GM11168 (cell line): ENCODE data around the gene MUC2.

Experiments
- in situ Hi-C: fragments of 300-500 bp; cut with MboI; formaldehyde crosslinking; loops from one replicate; pipeline ENCODE4 v1.12.0; 2022; ENCODE audit warnings: low sequenced_read_pairs; ENCODE audit not compliant: unreplicated experiment

MUC2 gene

DNA sequence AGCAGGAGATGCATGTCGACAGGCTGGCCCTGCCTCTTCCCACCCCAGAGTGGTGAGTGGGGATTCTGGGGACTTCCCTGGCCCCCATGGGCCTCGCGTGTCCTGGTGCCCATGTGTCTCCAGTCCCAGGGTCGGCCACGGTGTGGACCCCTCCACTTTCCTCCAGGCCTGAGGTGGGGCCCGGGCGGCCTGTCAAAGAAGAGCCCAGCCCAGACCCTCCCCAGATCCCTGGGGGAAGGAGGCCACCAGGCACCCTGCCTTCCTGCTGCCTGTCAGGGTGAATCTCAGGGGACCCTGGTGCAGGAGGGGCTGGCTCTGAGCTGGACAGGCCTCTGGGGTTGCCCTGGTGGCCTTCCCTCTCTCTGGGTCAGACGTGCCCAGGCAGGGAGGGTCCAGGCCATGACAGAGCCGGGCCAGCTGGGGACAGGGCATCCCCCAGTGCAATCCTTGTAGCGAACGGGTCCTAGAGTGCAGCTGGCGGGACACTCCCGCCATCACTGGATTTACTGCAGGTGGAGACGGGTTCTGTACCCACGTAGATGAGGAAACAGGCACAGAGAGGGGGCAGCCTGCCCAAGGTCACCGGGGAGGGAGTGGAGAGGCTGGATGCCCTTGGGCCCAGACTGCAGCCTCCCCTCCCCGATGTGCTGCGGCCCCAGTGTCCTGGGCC is 24.6 kb upstream of the MUC2 start:
- in situ Hi-C loops = loop anchor here (10.0 kb wide), 1 partner anchor 205 kb away; the partner anchor contains the start of genes POLR2L and TSPAN4

- in situ Hi-C loops = loop anchor here (10.0 kb wide), 1 partner anchor 206 kb away; the partner anchor contains the start of genes POLR2L and TSPAN4
Measured at GRCh38 chr11:1050581-1051355, 23.9 kb upstream of the MUC2 start.

DNA sequence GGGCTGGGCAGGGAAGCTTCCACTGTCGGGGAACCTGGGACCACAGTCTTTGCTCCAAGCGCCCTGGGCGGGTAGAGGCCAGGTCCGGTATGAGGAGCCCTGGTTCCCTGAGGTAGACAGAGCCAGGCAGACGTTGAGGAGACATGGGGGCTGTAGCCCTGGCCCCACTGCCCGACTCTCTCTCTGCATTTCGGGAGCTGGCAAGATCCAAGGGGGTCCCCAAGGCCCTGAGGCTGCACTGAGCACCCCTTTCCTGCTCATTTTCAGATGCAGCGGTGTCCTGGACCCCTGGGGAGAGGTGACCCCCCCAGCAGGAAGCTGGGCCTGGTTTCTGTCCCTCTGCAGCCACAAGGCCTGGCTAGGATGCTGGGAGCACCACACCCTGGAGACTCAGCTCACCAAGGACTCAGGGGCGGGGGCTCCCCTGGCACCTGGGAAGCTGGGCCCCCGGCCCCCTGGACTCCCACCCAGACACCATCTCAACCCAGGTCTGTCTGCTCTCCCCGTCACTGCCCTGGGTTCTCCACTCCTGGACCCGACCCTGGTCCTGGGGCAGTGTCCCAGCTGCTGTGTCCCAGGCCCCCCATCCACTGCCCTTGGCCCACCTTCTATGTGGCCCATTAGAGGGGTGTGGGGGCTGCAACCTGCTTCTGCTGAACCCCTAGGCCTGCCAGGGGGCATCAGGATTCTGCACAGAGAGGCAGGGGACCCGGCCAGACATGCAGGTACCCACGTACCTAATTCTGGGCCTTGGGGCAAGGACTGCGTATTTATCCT is 23.1 kb upstream of the MUC2 start:
- in situ Hi-C loops = loop anchor here (10.0 kb wide), 1 partner anchor 207 kb away; the partner anchor contains the start of genes POLR2L and TSPAN4

DNA sequence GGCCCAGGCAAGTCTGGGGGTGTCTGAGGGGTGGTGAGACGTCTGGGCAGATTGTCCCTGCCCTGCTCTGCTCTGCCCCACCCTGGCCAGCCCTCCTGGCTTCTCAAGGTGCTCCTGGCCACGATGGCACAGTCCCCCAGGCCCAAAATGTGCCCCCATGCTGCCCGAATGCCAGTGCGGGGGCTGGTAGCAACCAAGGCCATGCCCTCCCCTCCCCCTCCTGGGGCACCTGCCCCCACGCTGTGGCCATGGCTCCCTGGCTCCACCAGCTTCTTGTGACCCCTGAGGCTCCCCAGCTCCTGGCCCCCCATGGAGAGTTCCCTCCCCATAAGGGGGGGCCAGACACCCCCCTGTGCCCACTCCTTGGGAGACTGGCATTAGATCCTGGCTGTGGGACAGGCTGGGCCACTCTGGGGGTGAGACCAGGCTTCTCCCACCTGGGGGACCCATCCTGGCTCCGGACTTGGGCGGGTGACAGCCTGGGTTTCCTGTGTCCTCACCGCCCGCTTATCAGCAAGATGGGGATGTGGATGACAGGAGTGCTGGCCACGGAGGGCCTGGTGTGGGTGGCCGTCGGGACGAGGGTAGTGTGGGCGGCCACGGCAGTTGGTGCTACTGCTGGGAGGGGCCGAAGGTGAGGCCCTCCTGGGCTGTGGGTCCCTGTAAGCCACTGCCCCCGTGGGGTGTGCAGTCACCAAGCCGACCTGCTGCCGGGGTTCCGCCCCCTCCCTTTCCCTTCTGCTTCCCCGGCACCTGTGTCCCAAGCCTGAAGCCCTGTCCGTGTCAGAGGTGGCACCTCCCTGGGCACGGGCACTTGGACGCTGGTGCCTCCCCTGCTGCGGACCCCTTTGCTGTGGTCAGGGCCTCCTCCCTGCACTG is 22.3 kb upstream of the MUC2 start:
- in situ Hi-C loops = loop anchor here (10.0 kb wide), 1 partner anchor 208 kb away; the partner anchor contains the start of genes POLR2L and TSPAN4

GRCh38 chr11:1053121-1053901 is 21.4 kb upstream of the MUC2 start:
- in situ Hi-C loops = loop anchor here (10.0 kb wide), 1 partner anchor 209 kb away; the partner anchor contains the start of genes POLR2L and TSPAN4

GRCh38 chr11:1054143-1055108 is 20.2 kb upstream of the MUC2 start:
- in situ Hi-C loops = loop anchor here (10.0 kb wide), 1 partner anchor 210 kb away; the partner anchor contains the start of genes POLR2L and TSPAN4

DNA sequence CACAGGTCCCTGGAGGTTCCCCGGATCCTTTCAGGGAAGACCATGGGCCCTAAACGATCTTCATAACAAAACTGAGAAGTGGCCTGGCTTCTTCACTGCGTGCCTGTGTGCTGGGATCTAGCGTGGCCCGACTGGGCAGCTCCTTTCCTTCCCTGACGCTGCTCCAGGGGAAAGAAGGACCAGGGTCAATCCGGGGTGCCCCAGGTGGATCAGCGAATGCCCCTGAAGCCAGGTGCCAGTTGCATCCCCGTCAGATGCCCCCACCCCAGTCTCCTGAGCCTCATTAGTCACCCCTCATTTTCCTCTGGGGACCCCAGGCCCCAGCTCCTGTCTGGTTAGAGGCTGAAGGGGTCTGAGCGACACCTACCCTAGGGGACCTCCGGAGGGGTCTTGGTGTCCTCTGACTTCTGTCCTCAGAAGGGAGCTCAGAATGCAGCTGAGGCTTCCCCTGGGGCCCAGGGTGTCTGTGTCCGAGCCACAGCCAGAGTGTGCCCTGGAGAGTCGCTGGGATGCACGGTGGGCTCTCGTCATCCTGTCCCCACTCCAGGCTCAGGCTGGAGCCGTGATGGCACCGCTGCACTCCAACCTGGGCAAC is 19.5 kb upstream of the MUC2 start:
- in situ Hi-C loops = loop anchor here (10.0 kb wide), 1 partner anchor 210 kb away; the partner anchor contains the start of genes POLR2L and TSPAN4

- in situ Hi-C loops = loop anchor here (10.0 kb wide), 1 partner anchor 211 kb away; the partner anchor contains the start of genes POLR2L and TSPAN4
Measured at GRCh38 chr11:1055990-1056771, 18.5 kb upstream of the MUC2 start.

- in situ Hi-C loops = loop anchor here (10.0 kb wide), 1 partner anchor 213 kb away; the partner anchor contains the start of genes POLR2L and TSPAN4
Measured at GRCh38 chr11:1057806-1058205, 16.9 kb upstream of the MUC2 start.

GRCh38 chr11:1059759-1060158 is 14.9 kb upstream of the MUC2 start:
- in situ Hi-C loops = loop anchor here (10.0 kb wide), 1 partner anchor 215 kb away; the partner anchor contains the start of genes POLR2L and TSPAN4

DNA sequence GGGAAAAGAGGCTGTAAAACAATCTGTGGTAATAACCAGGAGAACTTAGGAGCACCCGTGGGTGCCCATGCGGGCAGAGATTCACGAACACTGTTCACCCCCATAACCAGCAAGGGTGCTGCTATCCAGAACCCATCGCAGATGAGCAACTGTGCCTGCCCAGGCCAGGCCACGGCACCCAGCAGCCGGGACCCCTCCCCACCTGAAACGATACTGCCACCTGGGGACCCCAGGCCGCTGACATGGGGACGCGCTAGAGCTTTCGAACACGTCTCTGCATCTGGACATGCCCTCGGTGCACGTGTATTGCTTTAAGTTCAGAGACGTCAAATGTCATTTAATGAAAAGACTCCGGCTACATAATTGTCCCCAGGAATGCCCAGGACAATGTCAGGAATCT is 14.3 kb upstream of the MUC2 start:
- in situ Hi-C loops = no loop called here

DNA sequence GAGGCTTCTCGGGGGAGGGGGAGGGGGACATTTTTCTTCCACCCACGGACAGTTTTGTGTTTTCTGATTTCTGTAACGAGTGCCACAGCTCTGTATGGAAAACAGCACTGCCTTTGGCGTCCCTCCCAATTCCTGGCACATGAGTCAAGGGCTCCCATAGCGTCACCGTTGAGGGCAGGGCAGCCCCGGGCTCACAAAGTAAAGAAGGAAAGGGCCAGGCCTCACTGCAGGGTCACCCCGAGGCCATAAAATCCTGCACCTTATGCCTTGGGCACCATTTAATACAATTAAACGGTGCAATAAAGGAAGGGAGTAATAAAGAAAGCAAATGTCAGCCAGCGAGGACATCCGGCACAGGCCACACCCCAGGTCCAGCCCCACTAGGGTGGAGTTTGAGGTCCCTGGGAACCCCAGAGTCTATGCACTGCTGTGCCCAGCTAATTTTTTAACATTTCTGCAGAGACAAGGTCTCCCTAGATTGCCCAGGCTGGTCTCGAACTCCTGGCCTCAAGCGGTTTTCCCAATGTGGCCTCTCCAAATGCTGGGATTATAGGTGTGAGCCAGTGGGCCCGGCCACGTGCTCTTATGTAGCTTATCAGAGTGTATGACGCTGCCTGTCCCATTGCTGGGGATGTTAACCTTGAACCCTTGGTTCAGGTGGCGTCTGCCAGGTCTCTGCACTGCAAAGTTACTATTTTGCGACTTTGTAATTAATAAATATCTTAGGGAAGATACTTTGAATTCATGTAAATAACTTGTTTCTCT is 13.6 kb upstream of the MUC2 start:
- in situ Hi-C loops = no loop called here

DNA sequence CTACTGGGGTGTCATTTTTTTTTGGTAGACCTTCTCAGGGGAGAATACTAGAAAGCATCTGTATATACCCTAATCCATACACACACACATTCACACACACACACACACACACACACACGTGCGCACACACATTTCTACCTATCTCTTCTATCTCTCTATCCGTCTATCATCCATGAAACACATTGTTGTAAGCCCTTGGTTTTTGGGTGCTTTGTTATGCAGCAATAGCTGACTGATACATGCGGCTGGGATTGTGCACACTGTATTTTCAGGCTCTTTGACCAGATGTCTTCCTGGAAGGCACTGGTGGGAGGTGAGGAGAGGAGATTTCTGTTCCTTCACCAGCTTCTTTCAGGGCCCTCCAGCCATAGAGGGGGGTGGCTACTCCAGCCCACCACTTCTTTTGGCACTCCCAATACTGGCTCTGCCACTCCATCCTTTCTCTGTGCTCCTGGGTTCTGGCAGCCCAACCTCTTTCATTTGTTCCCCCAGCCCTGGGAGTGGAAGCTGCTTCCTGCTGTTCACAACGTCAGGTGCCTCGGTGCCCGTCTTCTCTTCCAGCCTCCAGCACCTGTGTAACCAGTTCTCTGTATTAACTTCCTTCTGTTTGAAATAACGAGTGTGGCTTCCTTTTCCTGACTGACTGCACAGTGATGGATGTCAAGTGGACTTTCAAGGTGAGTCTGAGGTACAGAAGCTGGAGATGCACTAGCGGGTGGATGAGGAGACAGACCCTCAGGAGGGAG is 12.4 kb upstream of the MUC2 start:
- in situ Hi-C loops = no loop called here

- in situ Hi-C loops = no loop called here
Measured at GRCh38 chr11:1064167-1064566, 10.5 kb upstream of the MUC2 start.
